AG04450 (cell line): ENCODE results near the gene MGST2. TPM values are rescaled to one million over a fixed set of nuclear protein-coding genes. Genes with fewer than 3 reads are reported as not detected.

ENCODE experiments used
- CTCF ChIA-PET: fragments of 300-600, 350-600 bp; formaldehyde crosslinking; extraction: SDS; loops from one replicate; lab custom pipeline; 2022; ENCODE audit warnings: antibody characterized with exemption, inconsistent platforms; lab: Charles Lee
- POLR2A ChIA-PET: fragments of 350-600 bp; formaldehyde crosslinking; extraction: SDS; loops from one replicate; lab custom pipeline; 2021; ENCODE audit warnings: antibody characterized with exemption, inconsistent platforms; lab: Yijun Ruan, JAX
- DNase-seq: peaks from one replicate; pipeline ENCODE4 v3.0.0-alpha.2; 2011; ENCODE audit warnings: low read depth, low spot score
- H3K27ac ChIP-seq: one replicate; pipeline ENCODE4 v1.5.1; 2012; ENCODE audit warnings: low read depth, low read length, control low read depth
- H3K27me3 ChIP-seq: one replicate; pipeline ENCODE4 v1.6.0; 2012; ENCODE audit warnings: low read length; ENCODE audit not compliant: control insufficient read depth, insufficient read depth
- H3K4me3 ChIP-seq: 2 replicates; pipeline ENCODE4 v1.5.1; 2011; ENCODE audit warnings: mild to moderate bottlenecking, low read depth, low read length, control low read depth
- H3K9me3 ChIP-seq: 2 replicates; pipeline ENCODE4 v1.5.1; 2012; ENCODE audit warnings: low read length; ENCODE audit not compliant: control insufficient read depth, insufficient read depth
- CTCF ChIP-seq: IDR thresholded peaks from 2 replicates; pipeline ENCODE4 v1.5.1; 2011; ENCODE audit warnings: low read depth, low read length, control low read depth, inconsistent platforms
- polyA minus RNA-seq: library from RNA; depleted of rRNA, polyadenylated mRNA; stranded (reverse); fragments of >200 nt; gene quantifications from 2 replicates; pipeline ENCODE4 v1.2.3, GENCODE V29; 2011; rRNA and poly(A)+ RNA removed
- polyA plus RNA-seq: library from polyadenylated mRNA; depleted of rRNA; stranded (reverse); fragments of >200 nt; gene quantifications from 2 replicates; pipeline ENCODE4 v1.2.3, GENCODE V29; 2011; rRNA removed

MGST2 gene
- polyA plus RNA-seq, result 19.3 and 21.9 TPM in 2 replicates
- 6.6 and 7.4 TPM in 2 replicates for polyA minus RNA-seq

GRCh38 chr4:139665690-139666529 lies at the start of gene MGST2:
TSS of gene MGST2 (plus strand) at chr4:139665819. CDS start at chr4:139666020, 201 bp downstream.
- Histone ChIP-seq H3K27ac (peak within 1 kb of the TSS; percentile 87), H3K9me3 (no peaks in the 10 kb centered on the region), H3K4me3 (peak within 1 kb of the TSS; percentile 62), H3K27me3 (no peaks in the 10 kb centered on the region)
- no peak for DNase-seq
- no peak for TF ChIP-seq CTCF
- CTCF ChIA-PET, result interaction anchor here (0.9 to 5.2 kb wide), 5 partner anchors 10 to 386 kb away, joined by 3 to 55 read pairs (median 3); no protein-coding TSS in a partner anchor
- POLR2A ChIA-PET, result interaction anchor here (0.7 to 0.9 kb wide), 2 partner anchors 225 to 643 kb away, joined by 3 read pairs; no protein-coding TSS in a partner anchor

- ChIA-PET CTCF (interaction anchor here (0.8 to 2.0 kb wide), 8 partner anchors 8 to 40 kb away, joined by 3 to 17 read pairs (median 3); no protein-coding TSS in a partner anchor), POLR2A (no interaction called here)
- DNase-seq, result no peak
These were observed 47.7 kb upstream of the MGST2 start for GRCh38 chr4:139617702-139618490.

DNA sequence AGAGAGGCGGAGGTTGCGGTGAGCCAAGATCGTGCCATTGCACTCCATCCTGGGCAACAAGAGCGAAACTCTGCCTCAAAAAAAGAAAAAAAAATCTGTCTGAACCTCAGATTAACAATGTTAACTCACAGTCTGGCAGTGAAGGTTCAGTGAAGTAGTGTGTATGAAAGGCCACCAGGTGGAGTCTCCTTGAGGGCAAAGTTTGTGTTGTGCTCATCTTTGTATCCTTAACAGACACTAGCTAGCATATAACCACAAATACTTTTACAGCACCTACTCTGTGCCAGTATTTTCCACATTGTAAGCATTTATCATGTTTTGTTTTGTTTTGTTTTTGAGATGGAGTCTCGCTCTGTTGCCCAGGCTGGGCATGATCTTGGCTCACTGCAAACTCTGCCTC lies 46.0 kb upstream of the MGST2 start:
- Histone ChIP-seq H3K27me3 (peaks cover 9% of the 10 kb centered on the region), H3K27ac (no peak overlapping the region), H3K9me3 (no peaks in the 10 kb centered on the region), H3K4me3 (no peak overlapping the region)
- no peak for DNase-seq
- ChIA-PET CTCF (interaction anchor here (0.6 to 2.2 kb wide), 8 partner anchors 9 to 214 kb away, joined by 3 to 14 read pairs (median 3); no protein-coding TSS in a partner anchor), POLR2A (no interaction called here)
- peak; percentile 56 for TF ChIP-seq CTCF

More at GRCh38 chr4:139617702-139618490, 47.7 kb upstream of the MGST2 start:
- Histone ChIP-seq H3K27me3 (peaks cover 3% of the 10 kb centered on the region), H3K4me3 (no peak overlapping the region), H3K27ac (no peak overlapping the region), H3K9me3 (no peaks in the 10 kb centered on the region)
- TF ChIP-seq CTCF, result peak; percentile 41

DNA sequence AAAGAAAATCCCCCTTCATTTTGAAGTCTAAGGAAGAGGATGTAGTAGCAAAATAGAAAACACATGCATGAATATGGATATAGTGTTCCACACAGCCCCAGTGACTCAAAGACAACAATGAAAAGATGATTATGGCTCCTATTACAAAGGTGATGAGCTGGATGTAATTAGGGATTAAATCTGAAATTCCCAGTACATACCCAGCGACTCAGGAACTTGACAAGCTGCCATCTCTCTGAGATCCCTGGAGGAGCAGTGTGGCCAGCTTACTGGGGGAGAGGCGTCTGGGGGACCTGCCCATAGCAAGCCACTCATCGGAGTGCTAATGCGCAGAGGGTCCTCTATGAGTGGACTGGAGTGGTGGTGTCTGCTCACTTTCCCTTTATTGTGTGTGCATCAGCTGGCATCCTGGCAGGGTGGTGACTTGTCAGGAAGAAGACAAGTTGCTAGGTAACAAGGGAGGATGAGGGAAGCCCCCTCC lies 42.7 kb upstream of the MGST2 start:
- no peak for DNase-seq
- TF ChIP-seq CTCF, result no peak
- ChIA-PET POLR2A (no interaction called here), CTCF (interaction anchor here (0.9 kb wide), 1 partner anchor 20 kb away, joined by 3 read pairs; no protein-coding TSS in a partner anchor)
- peaks cover 6% of the 10 kb centered on the region for H3K27me3 ChIP-seq
- no peaks in the 10 kb centered on the region for H3K9me3 ChIP-seq
- no peak overlapping the region for H3K27ac ChIP-seq
- no peak overlapping the region for H3K4me3 ChIP-seq
